Measurements from ENCODE around the gene RNF157. TPM values are rescaled to one million over a fixed set of nuclear protein-coding genes. Genes with fewer than 3 reads are reported as not detected.

RNF157 gene
- total and polyA plus RNA-seq, 10 of the 15 experiments (the other 5 are each of a cell fraction or from before 2014, with no cell fraction given): 1.4 to 15.9 (median 9.6) TPM

- TF ChIP-seq MTA2 (IDR thresholded peaks at IDR 0.05; ENCODE audit: low read depth) (peak; percentile 91), NRF1 (conservative IDR thresholded peaks at IDR 0.05; ENCODE audit: low read depth, low read length) (peak; percentile 15; the same call in 1 of the 2 replicates), NR2C1 (IDR thresholded peaks at IDR 0.05) (no peak), RBBP5 (conservative IDR thresholded peaks at IDR 0.05) (no peak), SMARCA5 (IDR thresholded peaks at IDR 0.05) (peak; percentile 57; the same call in 1 of the 2 replicates), NKRF (conservative IDR thresholded peaks at IDR 0.05) (0 out of 2 replicates have a peak, but pooled peaks have one; percentile 14), CHD1 (IDR thresholded peaks at IDR 0.05; ENCODE audit: low read depth, low read length) (no peak), HDAC6 (IDR thresholded peaks at IDR 0.05; ENCODE audit: unreplicated experiment) (no peak), BCL11A (IDR thresholded peaks at IDR 0.05; ENCODE audit: low read depth, low read length) (peak; percentile 93), MTA3 (IDR thresholded peaks at IDR 0.05; ENCODE audit: borderline replicate concordance, low read length) (no peak), MEF2A (IDR thresholded peaks at IDR 0.05; ENCODE audit: insufficient read depth, low read depth, low read length) (peak; percentile 99), SPI1 (IDR thresholded peaks at IDR 0.05; ENCODE audit: borderline replicate concordance, insufficient read depth, low read depth, low read length) (peak; percentile 16; the same call in 1 of the 2 replicates), POLR2A (IDR thresholded peaks at IDR 0.05; ENCODE audit: low read depth, low read length) (peak; percentile 85), TAF1 (IDR thresholded peaks at IDR 0.05; ENCODE audit: borderline replicate concordance, low read depth, low read length) (peak; percentile 90; the same call in 1 of the 2 replicates), MAX (IDR thresholded peaks at IDR 0.05; ENCODE audit: low read depth, low read length) (peak; percentile 37), DPF2 (IDR thresholded peaks at IDR 0.05) (peak; percentile 89), NFIC (IDR thresholded peaks at IDR 0.05; ENCODE audit: low read depth, low read length) (no peak), PKNOX1 (IDR thresholded peaks at IDR 0.05) (peak; percentile 75), SMAD1 (IDR thresholded peaks at IDR 0.05; ENCODE audit: low read depth, partially characterized antibody) (no peak), EZH2 (IDR thresholded peaks at IDR 0.05; ENCODE audit: borderline replicate concordance, control insufficient read depth, low read depth, low read length) (no peak), ATF3 (IDR thresholded peaks at IDR 0.05; ENCODE audit: borderline replicate concordance, extremely low read depth, low read depth, low read length) (0 out of 2 replicates have a peak, but pooled peaks have one; percentile 14), TCF12 (IDR thresholded peaks at IDR 0.05; ENCODE audit: low read depth, low read length) (peak; percentile 99), GATAD2B (conservative IDR thresholded peaks at IDR 0.05; ENCODE audit: low read depth) (no peak; the same call in 1 of the 2 replicates), NBN (IDR thresholded peaks at IDR 0.05) (peak; percentile 76), RELB (IDR thresholded peaks at IDR 0.05; ENCODE audit: low read depth) (peak; percentile 66; the same call in 1 of the 2 replicates), HDGF (IDR thresholded peaks at IDR 0.05) (peak; percentile 83; the same call in 1 of the 2 replicates), CHD2 (IDR thresholded peaks at IDR 0.05; ENCODE audit: borderline replicate concordance, low read depth, low read length) (peak; percentile 91)
Observed at GRCh38 chr17:76264755-76265623, 24.7 kb upstream of the RNF157 start, which contains the start of gene UBALD2 (continued).

Measured in GM12878 (cell line).